IMR-90 (cell line): Measurements from ENCODE around the gene ITPKB.

ENCODE experiments used
- BHLHE40 ChIP-seq: fragments of 150-350 bp; IDR thresholded peaks from 2 replicates; pipeline ENCODE4 v1.6.1; 2016; ENCODE audit warnings: mild to moderate bottlenecking, low read depth, low read length
- CEBPB ChIP-seq: IDR thresholded peaks from 2 replicates; pipeline ENCODE4 v1.6.1; 2012; ENCODE audit warnings: low read depth, low read length, improper control_type of control experiment
- CHD1 ChIP-seq: IDR thresholded peaks from 2 replicates; pipeline ENCODE4 v1.6.1; 2012; ENCODE audit warnings: low read depth, low read length, improper control_type of control experiment
- CTCF ChIP-seq: conservative IDR thresholded peaks from 2 replicates; pipeline ENCODE4 v1.5.1; 2012; ENCODE audit warnings: mild to moderate bottlenecking, low read depth, low read length, improper control_type of control experiment
- ELK1 ChIP-seq: fragments of 150-350 bp; IDR thresholded peaks from 2 replicates; pipeline ENCODE4 v1.6.1; 2016; ENCODE audit warnings: low read depth, mild to moderate bottlenecking, low read length, moderate library complexity, borderline replicate concordance
- FOS ChIP-seq: fragments of 150-350 bp; IDR thresholded peaks from 2 replicates; pipeline ENCODE4 v1.6.1; 2016; ENCODE audit warnings: low read depth, low read length
- MXI1 ChIP-seq: IDR thresholded peaks from 2 replicates; pipeline ENCODE4 v1.6.1; 2012; ENCODE audit warnings: low read depth, mild to moderate bottlenecking, low read length, moderate library complexity, borderline replicate concordance
- POLR2A ChIP-seq: IDR thresholded peaks from 2 replicates; pipeline ENCODE4 v1.6.1; 2012; ENCODE audit warnings: mild to moderate bottlenecking, low read depth, low read length
- RAD21 ChIP-seq: IDR thresholded peaks from 2 replicates; pipeline ENCODE4 v1.6.1; 2012; ENCODE audit warnings: low read length, improper control_type of control experiment
- RFX5 ChIP-seq: IDR thresholded peaks from 2 replicates; pipeline ENCODE4 v1.8.0; 2012; ENCODE audit warnings: low read depth, mild to moderate bottlenecking, low read length, moderate library complexity

- no peak for TF ChIP-seq FOS
- no peak for TF ChIP-seq POLR2A
- TF ChIP-seq ELK1: no peak
- TF ChIP-seq CTCF: no peak
- TF ChIP-seq RAD21: no peak
- TF ChIP-seq MXI1: no peak
- no peak for TF ChIP-seq CEBPB
- no peak for TF ChIP-seq CHD1
- no peak for TF ChIP-seq RFX5
- TF ChIP-seq BHLHE40: no peak
Measured at GRCh38 chr1:226629896-226630550, 109.1 kb downstream of the ITPKB start.
